Measurements from ENCODE around the gene OR10J4. TPM values are rescaled to one million over a fixed set of nuclear protein-coding genes. Genes with fewer than 3 reads are reported as not detected.
"Not testable (repeated sequence)": the region's sequence is repeated elsewhere in the genome, so short reads cannot be mapped to it uniquely, and the experiment has no call there.

The OR10J4 gene
- total RNA-seq (2014; rRNA removed; shearing (Covaris generic)) = not detected in 2 replicates

DNA sequence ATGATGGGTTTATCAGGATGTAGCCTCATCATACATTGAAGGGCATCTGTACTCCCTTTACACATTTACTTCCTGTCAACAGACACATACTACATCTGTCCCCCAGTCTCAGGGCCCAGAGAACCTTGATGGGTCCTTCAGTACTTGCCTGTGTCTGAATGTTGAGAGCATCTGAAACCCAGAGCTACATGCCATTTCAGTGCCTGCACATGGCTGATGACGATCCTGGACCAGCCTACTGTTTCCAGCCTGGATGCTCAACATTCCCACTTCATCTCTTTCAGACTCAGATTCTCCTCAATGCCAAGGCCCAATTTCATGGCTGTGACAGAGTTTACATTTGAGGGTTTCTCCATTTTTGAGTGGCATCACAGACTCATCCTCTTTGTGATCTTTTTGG lies at the start of gene OR10J4:
TSS of gene OR10J4 (plus strand) at position 301 of the 400 bp plus-strand sequence.
- no peaks in the 10 kb centered on the region for H3K4me1 ChIP-seq
- H3K4me3 ChIP-seq = no peak within 1 kb of the TSS
- H3K36me3 ChIP-seq = no peaks in the 10 kb centered on the region
- H3K27ac ChIP-seq = no peak within 1 kb of the TSS
- no peaks in the 10 kb centered on the region for H3K27me3 ChIP-seq
- H3K9me3 ChIP-seq (replicated peaks) = no peaks in the 10 kb centered on the region
- no peak for DNase-seq

DNA sequence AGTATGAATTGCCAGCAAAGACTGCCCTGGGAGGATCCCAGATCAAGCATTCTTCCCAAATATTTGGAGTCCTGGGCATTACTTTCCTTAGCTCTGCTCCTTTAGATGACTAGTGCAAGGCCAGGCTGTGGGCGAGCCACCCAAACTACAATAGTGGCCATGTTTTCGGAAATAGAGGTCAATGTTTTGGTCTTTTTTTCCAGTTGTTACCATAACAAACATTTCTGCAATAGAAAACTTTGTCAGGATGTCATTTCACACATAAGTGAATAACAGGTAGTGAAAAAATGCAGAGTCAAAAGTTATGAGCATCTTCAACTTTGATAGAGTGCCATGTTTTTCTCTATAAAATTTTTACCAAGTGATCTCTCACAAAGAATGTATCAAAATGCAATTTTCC lies 25.2 kb upstream of the OR10J4 start:
- Histone ChIP-seq H3K4me1 (no peaks in the 10 kb centered on the region), H3K9me3 (replicated peaks) (no peaks in the 10 kb centered on the region), H3K27me3 (0 out of 2 replicates have a peak, but pooled peaks cover 3% of the 10 kb centered on the region), H3K27ac (no peak overlapping the region), H3K36me3 (no peaks in the 10 kb centered on the region), H3K4me3 (no peak overlapping the region)
- no peak for DNase-seq

DNA sequence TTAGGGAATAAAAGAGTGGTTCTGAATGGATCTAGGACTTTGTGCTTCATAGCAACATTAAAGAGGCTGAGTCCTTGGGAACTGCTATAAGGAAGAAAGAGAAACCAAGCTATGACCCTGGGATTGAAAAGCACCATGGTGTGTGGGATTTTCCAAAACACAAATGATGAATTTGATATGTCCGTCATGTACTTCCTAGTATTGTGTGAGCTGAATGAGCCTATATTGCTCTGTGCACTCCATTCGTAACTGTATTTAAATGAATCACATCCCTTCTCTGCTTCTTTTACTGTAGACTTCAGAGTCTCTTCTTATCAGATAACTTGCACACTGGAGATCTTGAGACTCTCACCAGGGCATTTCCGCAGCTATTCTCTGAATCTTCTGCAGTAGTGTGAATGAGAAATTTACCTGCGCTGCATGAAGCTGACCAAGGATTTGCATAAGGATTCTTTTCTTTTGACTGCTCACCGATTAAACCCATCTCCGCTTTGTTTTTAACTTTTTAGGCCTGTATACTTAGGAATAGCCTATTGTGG lies 23.1 kb upstream of the OR10J4 start:
- Histone ChIP-seq H3K36me3 (no peaks in the 10 kb centered on the region), H3K4me1 (no peaks in the 10 kb centered on the region), H3K27ac (no peak overlapping the region), H3K4me3 (no peak overlapping the region), H3K9me3 (replicated peaks) (no peaks in the 10 kb centered on the region), H3K27me3 (0 out of 2 replicates have a peak, but pooled peaks cover 3% of the 10 kb centered on the region)
- no peak for DNase-seq

DNA sequence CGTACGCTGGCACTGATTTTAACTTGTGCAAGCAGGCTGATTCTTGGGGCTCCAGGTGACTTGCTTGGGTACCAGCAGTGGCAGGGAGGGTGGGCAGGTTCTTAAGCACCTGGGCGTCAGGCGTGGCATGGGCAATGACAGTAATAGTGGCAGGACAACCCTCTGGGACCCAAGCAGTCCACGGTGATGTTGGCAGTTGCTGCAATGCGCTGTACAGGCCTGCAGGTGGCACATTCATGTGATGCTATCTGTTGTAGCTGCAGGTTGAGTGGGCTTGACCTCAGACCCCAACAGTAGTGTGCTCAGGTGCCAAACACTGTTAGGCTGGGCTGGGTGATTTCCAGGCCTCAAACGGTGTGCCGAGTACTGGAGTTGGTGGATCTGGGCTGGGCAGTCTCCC lies 10.2 kb upstream of the OR10J4 start:
- Histone ChIP-seq H3K9me3 (replicated peaks) (no peaks in the 10 kb centered on the region), H3K4me3 (no peak overlapping the region), H3K4me1 (no peaks in the 10 kb centered on the region), H3K27ac (no peak overlapping the region), H3K36me3 (no peaks in the 10 kb centered on the region), H3K27me3 (no peaks in the 10 kb centered on the region)
- peak in 1 of 2 experiments; percentile 2 for DNase-seq

DNA sequence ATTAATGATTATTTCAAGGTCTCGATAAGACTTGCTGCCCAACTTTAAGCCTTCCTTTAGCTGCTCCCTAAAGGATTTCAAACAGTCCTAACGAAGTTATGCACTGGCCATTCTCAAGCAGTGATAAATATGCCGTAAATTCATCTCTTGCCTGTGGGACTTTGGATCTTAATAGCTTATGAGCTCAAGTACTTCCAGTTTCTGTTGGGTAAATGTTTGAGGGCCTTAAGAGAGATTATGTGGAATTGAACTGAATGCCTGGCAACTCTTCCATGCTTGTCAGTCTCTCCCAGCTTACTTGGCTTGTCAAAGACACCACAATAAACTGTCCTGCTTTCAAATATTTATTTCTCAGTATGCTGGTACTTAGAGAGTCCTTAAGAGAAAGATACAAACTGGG lies 3.5 kb upstream of the OR10J4 start:
- Histone ChIP-seq H3K36me3 (no peaks in the 10 kb centered on the region), H3K9me3 (replicated peaks) (no peaks in the 10 kb centered on the region), H3K27me3 (no peaks in the 10 kb centered on the region), H3K4me1 (no peaks in the 10 kb centered on the region), H3K27ac (no peak overlapping the region), H3K4me3 (no peak overlapping the region)
- DNase-seq = no peak

DNA sequence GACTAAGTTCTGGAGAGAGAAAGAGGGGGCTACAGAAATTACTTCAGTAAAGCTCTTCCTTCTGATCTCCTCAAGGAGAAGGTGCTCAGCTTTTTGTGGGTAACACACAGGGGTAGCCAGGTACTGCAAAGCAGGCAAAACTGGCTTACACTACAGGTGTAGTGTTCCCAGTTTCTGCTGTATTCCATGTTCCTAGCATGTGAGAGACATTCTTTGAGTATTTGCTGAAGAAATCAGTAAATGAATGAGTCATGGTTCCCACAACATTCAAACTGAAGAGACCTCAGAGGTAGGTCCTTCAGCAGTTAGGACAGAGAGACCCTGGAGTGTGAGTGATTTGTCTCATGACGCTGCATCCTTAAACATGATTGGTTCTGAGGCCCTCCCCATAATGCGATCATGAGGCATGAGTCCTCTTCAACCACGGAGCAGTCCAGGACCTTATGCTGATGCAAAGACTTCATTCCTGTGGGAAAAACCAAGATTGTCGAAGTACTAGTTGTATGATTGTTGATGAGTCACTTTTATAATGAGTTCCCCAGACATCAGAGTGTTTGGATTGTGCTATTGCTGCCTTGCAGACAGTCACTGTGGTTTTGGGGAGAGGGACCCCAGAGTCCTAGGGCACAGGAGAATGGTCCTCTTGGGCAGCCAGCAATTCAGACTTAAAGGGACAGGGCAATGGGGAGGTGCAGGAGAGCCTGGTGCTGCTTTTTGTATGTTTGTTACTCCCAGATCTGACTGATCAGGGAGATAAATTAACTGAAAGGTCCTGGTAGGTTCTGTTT lies 2.7 kb upstream of the OR10J4 start:
- Histone ChIP-seq H3K27ac (no peak overlapping the region), H3K4me3 (no peak overlapping the region), H3K27me3 (no peaks in the 10 kb centered on the region), H3K36me3 (no peaks in the 10 kb centered on the region), H3K4me1 (no peaks in the 10 kb centered on the region), H3K9me3 (replicated peaks) (no peaks in the 10 kb centered on the region)
- no peak for DNase-seq

DNA sequence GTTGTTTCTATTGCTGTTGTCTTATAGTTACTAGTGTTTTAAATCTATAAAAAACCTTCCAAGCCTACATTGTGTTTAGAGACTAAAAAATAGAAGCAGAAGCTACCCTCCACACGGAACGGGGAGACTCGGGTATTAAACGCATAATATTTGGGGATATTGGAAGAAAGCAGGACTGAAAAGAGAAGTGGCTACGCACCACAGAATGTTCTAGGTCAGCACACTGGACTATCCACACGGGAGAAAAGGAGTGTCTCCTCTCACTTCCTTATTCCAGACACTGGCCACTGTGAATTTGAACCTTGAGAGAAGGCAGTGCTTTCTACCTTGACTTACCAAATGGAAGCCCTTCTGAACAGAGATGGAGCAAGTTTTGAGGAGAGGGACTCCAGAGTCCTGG lies 1.0 kb upstream of the OR10J4 start:
- DNase-seq = no peak
- no peaks in the 10 kb centered on the region for H3K9me3 ChIP-seq (replicated peaks)
- H3K27me3 ChIP-seq = no peaks in the 10 kb centered on the region
- H3K36me3 ChIP-seq = no peaks in the 10 kb centered on the region
- H3K27ac ChIP-seq = no peak overlapping the region
- no peaks in the 10 kb centered on the region for H3K4me1 ChIP-seq
- no peak overlapping the region for H3K4me3 ChIP-seq

DNA sequence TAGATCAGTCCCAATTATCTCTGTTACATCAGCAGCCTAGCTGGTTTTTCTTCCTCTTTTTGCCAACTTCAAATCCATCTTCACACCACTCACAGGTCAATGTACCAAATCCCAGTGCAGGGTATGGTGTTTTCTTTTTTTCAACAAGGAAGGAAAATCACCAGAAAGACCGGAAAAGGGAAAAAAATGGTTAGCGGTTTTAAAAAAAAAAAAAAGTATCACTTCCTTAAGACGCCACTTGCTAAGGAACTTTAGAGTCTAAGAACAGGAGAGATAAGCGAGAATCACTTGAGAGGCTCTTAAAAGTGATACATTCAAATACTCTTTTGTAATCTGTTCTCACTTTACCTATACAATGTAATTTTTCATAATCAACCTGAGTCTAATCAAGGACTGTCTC lies 4.5 kb downstream of the OR10J4 start:
- H3K27ac ChIP-seq = no peak overlapping the region
- DNase-seq = no peak
- H3K36me3 ChIP-seq = no peaks in the 10 kb centered on the region
- H3K27me3 ChIP-seq = no peaks in the 10 kb centered on the region
- H3K4me3 ChIP-seq = no peak overlapping the region
- H3K4me1 ChIP-seq = no peaks in the 10 kb centered on the region
- H3K9me3 ChIP-seq (replicated peaks) = no peaks in the 10 kb centered on the region

DNA sequence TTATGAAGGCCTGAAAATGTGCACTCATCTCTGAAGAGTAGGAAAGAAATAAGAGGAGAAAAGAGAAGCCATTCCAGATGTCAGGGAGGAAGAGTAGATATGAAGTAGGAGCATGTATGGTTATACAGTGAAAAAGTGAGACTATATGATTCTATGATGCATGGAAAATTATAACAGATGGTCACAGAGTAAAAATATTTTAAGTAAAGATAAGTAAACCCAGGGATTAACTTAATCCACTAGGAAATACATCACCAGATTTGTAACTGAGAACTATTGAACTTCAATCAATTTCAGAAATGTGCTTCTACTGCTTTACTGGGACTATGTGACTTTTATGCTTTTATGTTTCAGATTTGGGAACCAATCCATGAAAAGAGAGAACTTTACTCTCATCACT lies 7.4 kb downstream of the OR10J4 start, which contains the start of gene OR10J1:
TSS of gene OR10J1 (plus strand) at position 301 of the 400 bp plus-strand sequence. CDS start at position 371, 70 bp downstream.
- H3K36me3 ChIP-seq = no peaks in the 10 kb centered on the region
- H3K27me3 ChIP-seq = no peaks in the 10 kb centered on the region
- no peak for DNase-seq

DNA sequence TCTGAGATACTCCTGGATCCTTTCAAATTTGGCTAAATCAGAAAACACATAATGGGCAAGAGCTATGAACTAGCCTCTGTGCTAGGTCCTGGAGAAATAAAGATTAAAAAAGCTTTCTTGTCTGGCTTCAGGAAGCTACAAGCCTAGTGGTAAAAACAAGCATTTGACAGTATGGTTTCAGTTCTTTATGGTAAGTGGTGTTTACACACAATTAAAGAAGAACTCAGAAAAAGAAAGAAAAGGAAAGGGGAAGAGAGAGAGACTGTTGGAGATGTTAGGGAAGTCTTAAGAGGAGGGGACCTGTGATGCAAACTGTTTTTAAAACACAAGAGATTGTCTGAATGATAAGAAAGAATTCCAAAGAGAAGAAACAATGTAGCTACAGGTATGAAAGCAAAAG lies 9.4 kb downstream of the OR10J4 start:
- H3K4me3 ChIP-seq = no peak overlapping the region
- H3K4me1 ChIP-seq = no peaks in the 10 kb centered on the region
- DNase-seq = no peak
- no peaks in the 10 kb centered on the region for H3K27me3 ChIP-seq
- H3K36me3 ChIP-seq = no peaks in the 10 kb centered on the region
- no peaks in the 10 kb centered on the region for H3K9me3 ChIP-seq (replicated peaks)
- H3K27ac ChIP-seq = no peak overlapping the region

More for the DNA sequence above, 7.4 kb downstream of the OR10J4 start, which contains the start of gene OR10J1:
- H3K9me3 ChIP-seq (replicated peaks) = no peaks in the 10 kb centered on the region
- H3K4me3 ChIP-seq = no peak within 1 kb of the TSS
- no peaks in the 10 kb centered on the region for H3K4me1 ChIP-seq
- no peak within 1 kb of the TSS for H3K27ac ChIP-seq

DNA sequence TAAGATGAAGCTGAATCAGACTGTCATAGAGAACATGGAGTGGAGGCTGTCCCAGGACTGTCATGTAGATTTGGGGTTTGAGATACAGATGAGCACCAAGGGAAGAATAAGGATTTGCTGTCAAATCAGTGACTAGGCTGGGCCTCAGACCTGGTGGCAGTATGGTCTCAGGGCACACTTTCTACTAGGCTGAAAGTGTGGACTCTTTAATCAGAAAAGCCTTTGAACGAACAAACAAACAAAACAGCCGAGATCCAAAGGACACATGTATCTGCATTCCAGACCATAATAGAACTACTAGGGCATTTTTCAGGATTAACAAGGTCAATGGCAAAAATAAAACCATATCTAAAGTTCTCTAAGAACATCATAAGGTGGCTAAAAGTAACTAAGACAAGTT lies 10.4 kb downstream of the OR10J4 start:
- H3K27me3 ChIP-seq = no peaks in the 10 kb centered on the region
- H3K4me1 ChIP-seq = no peaks in the 10 kb centered on the region
- no peaks in the 10 kb centered on the region for H3K9me3 ChIP-seq (replicated peaks)
- H3K4me3 ChIP-seq = no peak overlapping the region
- H3K27ac ChIP-seq = no peak overlapping the region
- DNase-seq = no peak
- no peaks in the 10 kb centered on the region for H3K36me3 ChIP-seq

DNA sequence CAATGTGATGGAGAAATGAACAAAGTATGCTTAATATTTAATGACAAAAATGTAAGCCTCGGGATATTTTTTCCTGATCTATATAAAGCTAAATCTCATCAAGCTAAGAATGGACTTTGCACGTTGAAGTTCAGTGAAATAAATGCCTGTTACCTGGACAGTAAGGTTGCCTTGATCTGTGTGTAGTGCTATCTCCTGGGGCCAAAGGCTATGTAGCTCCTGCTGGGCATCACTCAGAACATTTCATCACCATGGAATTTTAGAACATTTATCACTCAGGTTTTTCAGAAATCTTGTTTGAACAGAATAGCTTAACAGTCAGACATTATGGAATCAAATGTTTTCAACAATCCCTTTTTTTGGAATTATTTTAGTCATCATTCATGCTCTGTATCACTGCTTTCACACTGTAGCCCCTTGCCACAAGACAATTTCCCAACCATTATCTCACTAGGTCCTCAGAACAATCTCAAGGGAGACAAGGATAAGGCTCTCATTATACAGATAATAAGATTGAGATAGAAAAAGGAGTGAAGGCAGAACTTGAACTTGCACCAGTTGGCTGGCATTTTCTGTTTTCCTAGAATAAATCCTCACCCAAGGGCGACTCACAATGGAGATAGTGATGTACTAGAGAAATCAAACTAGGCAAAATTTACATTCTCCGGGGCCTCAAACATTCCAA lies 11.2 kb downstream of the OR10J4 start:
- Histone ChIP-seq H3K27ac (no peak overlapping the region), H3K27me3 (no peaks in the 10 kb centered on the region), H3K4me3 (no peak overlapping the region), H3K36me3 (no peaks in the 10 kb centered on the region), H3K4me1 (no peaks in the 10 kb centered on the region), H3K9me3 (replicated peaks) (no peaks in the 10 kb centered on the region)
- no peak for DNase-seq

DNA sequence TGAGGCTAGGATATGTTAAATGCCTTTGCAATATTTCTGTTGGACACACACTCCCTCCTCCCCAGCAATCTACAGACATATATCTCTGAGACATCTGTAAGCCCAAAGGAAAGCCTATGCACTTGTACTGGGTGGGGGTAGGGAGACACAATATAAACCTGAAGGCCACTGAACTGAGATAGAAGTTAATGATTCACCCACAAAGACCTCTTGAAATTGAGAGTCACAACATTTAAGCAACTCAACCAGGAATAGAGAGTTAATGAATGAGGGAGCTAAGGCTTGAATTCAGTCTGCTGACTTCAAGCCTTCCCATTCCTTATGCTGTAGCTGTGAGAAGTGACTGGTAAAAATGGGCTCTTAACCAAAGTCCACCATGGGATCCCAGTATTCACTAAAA lies 12.5 kb downstream of the OR10J4 start:
- no peak overlapping the region for H3K4me3 ChIP-seq
- H3K4me1 ChIP-seq = no peaks in the 10 kb centered on the region
- no peaks in the 10 kb centered on the region for H3K9me3 ChIP-seq (replicated peaks)
- no peak overlapping the region for H3K27ac ChIP-seq
- no peak for DNase-seq
- H3K36me3 ChIP-seq = no peaks in the 10 kb centered on the region
- no peaks in the 10 kb centered on the region for H3K27me3 ChIP-seq

DNA sequence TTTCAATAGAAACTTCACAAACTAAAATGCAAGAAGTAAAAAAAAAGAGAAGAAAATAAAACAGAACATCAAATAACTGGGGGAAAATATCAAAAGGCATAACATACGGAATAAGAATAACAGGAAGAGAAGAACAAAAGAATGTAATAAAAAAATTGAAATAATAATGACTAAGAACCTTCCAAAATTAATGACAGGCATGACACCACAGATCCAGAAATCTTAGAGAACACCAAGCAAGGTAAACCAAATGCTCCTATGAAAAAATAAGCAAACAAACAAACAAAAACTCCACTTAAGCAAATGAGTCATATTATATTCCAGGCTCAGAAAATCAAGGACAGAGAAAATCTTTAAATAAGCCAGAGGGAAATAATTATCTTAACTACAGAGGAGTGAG lies 16.2 kb downstream of the OR10J4 start:
- Histone ChIP-seq H3K27ac (no peak overlapping the region), H3K4me1 (no peaks in the 10 kb centered on the region), H3K36me3 (no peaks in the 10 kb centered on the region), H3K9me3 (replicated peaks) (no peaks in the 10 kb centered on the region), H3K4me3 (no peak overlapping the region), H3K27me3 (no peaks in the 10 kb centered on the region)
- DNase-seq = no peak

DNA sequence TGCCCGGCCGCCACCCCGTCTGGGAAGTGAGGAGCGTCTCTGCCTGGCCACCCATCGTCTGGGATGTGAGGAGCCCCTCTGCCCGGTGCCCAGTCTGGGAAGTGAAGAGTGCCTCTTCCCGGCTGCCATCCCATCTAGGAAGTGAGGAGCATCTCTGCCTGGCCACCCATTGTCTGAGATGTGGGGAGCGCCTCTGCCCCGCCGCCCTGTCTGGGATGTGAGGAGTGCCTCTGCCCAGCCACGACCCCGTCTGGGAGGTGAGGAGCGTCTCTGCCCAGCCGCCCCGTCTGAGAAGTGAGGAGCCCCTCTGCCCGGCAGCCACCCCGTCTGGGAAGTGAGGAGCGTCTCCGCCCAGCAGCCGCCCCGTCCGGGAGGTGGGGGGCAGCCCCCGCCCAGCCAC lies 17.6 kb downstream of the OR10J4 start:
- H3K27ac ChIP-seq; H3K4me3 ChIP-seq; H3K27me3 ChIP-seq; H3K9me3 ChIP-seq (replicated peaks); DNase-seq; H3K4me1 ChIP-seq; H3K36me3 ChIP-seq: not testable (repeated sequence)

Data from SJCRH30 (cell line).